Activated T-helper 2 cell treated with anti-CD3 and anti-CD28 coated beads, Interferon-gamma antibody, Interleukin-2, Interleukin-4, amounts not matched to agents 10 μg/mL and 5 μg/mL and 100 μg/mL, durations not matched to agents 14 hours and 24 hours and 36 hours (primary cell): ENCODE results near the gene DECR2. TPM values are rescaled to one million over a fixed set of nuclear protein-coding genes. Genes with fewer than 3 reads are reported as not detected.
"Not testable (repeated sequence)": the region's sequence is repeated elsewhere in the genome, so short reads cannot be mapped to it uniquely, and the experiment has no call there.

Source experiments
- DNase-seq: peaks from one replicate; pipeline ENCODE4 v3.0.0; 2021; ENCODE audit warnings: low spot score
- H3K27ac Mint-ChIP-seq: one replicate; pipeline ENCODE4 v1.8.0; 2021; ENCODE audit warnings: mixed read lengths
- H3K27me3 Mint-ChIP-seq: one replicate; pipeline ENCODE4 v1.8.0; 2021; ENCODE audit warnings: low read depth, mixed read lengths
- H3K36me3 Mint-ChIP-seq: one replicate; pipeline ENCODE4 v1.8.0; 2021; ENCODE audit warnings: low read depth, mixed read lengths
- H3K4me1 Mint-ChIP-seq: one replicate; pipeline ENCODE4 v1.8.0; 2021; ENCODE audit warnings: low read depth, mixed read lengths
- H3K4me3 Mint-ChIP-seq: one replicate; pipeline ENCODE4 v1.8.0; 2021; ENCODE audit warnings: low read depth, mild to moderate bottlenecking, moderate library complexity, mixed read lengths
- H3K9me3 Mint-ChIP-seq: one replicate; pipeline ENCODE4 v1.8.0; 2021; ENCODE audit warnings: mixed read lengths
- intact Hi-C: fragments of 100-400 bp; cut with micrococcal nuclease; formaldehyde crosslinking; loops from one replicate; pipeline ENCODE4 v1.15.1; 2023
- total RNA-seq: library from RNA; stranded (reverse); gene quantifications from 2 replicates; pipeline ENCODE4 v1.2.3, GENCODE V29; 2022

Gene DECR2
- total RNA-seq, 1 donor from 2014 or later = 20.9 TPM

DNA sequence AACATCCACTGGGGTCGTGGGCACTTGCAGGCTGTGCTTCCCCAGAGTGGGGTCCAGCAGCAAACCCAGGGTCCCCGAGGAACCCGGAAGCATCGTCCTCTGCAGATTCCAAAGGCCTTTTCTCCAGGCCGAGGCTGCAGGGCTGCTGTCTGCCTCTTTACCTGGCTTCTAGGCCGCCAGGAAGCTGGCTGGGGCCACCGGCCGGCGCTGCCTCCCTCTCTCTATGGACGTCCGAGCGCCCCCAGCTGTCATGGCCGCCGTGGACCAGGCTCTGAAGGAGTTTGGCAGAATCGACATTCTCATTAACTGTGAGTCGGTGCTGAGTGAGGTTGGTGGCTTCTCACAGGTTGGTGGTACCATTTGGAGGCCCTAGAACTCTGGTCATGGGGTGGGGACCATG lies 5.6 kb downstream of the DECR2 start:
- no peaks in the 10 kb centered on the region for H3K27me3 Mint-ChIP-seq
- no peaks in the 10 kb centered on the region for H3K4me1 Mint-ChIP-seq
- H3K9me3 Mint-ChIP-seq = no peaks in the 10 kb centered on the region
- H3K27ac Mint-ChIP-seq = no peak overlapping the region
- H3K4me3 Mint-ChIP-seq = no peak overlapping the region
- intact Hi-C loops = no loop called here
- no peaks in the 10 kb centered on the region for H3K36me3 Mint-ChIP-seq
- DNase-seq = no peak

DNA sequence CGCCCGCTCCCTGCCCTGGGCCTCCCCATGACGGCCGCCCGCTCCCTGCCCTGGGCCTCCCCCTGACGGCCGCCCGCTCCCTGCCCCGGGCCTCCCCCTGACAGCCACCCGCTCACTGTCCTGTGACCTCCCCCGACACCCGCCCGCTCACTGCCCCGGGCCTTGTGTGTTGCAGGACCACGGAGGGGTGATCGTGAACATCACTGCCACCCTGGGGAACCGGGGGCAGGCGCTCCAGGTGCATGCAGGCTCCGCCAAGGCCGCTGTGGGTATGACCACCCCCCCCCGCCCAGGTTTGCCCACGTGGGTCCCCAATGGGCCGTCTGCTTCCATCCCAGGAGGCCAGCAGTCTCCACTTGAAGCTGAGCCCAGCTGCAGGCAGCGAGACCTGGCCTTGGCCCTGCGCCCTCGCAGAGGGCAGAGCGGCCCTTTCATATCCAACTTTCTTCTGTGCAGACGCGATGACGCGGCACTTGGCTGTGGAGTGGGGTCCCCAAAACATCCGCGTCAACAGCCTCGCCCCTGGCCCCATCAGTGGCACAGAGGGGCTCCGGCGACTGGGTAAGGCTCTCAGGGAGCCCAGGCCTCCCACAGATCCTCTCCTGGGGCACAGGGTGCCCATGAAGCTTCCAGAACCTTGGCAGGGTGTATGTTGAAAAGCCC lies 9.0 kb downstream of the DECR2 start:
- Mint-ChIP-seq H3K36me3 (no peaks in the 10 kb centered on the region), H3K27ac (no peak overlapping the region), H3K4me3 (no peak overlapping the region), H3K4me1 (no peaks in the 10 kb centered on the region), H3K27me3 (no peaks in the 10 kb centered on the region), H3K9me3 (no peaks in the 10 kb centered on the region)
- intact Hi-C loops = no loop called here
- no peak for DNase-seq

- H3K4me1 Mint-ChIP-seq = no peaks in the 10 kb centered on the region
- no peaks in the 10 kb centered on the region for H3K36me3 Mint-ChIP-seq
- DNase-seq = no peak
- H3K27ac Mint-ChIP-seq = no peak overlapping the region
- intact Hi-C loops = no loop called here
- H3K27me3 Mint-ChIP-seq = no peaks in the 10 kb centered on the region
- no peak overlapping the region for H3K4me3 Mint-ChIP-seq
- H3K9me3 Mint-ChIP-seq = no peaks in the 10 kb centered on the region
These were observed 10.0 kb downstream of the DECR2 start for GRCh38 chr16:411576-412265.

DNA sequence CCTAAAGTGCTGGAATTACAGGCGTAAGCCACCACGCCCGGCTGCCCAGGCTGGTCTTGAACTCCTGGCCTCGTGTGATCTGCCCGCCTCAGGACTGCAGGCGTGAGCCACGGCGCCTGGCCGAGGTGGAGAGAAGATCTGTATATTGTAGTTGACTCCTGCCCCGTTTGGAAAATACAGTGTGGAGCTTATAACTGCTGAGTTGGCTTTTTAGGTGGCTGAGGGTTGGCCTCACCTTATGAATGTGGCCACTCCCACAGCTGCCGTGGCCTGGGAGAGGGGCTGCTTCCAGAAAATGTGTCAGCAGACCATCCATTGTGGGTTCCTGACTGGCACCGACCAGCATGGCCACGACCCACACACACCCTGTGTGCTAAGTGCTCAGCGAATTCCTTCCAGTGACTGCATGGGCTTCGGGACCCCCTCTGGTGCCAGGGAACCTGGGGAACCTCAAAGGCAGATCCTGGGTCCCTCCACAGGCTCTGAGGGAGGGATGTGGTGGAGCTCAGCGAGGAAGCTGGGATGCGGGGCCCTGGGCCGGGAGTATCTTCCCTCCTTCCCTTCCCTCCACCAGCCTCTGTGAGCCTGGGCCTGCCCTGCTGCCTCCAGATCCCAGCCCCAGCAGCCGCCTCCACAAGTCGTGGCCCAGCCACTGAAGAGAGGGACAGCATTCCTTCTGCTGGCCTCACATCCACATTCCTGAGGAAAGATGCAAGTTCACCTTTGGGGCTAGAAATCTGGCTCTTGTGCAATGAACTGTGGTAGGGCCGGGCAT lies 12.9 kb downstream of the DECR2 start:
- intact Hi-C loops = no loop called here
- Mint-ChIP-seq H3K9me3 (no peaks in the 10 kb centered on the region), H3K36me3 (no peaks in the 10 kb centered on the region), H3K27me3 (no peaks in the 10 kb centered on the region), H3K4me3 (no peak overlapping the region), H3K27ac (no peak overlapping the region), H3K4me1 (no peaks in the 10 kb centered on the region)
- DNase-seq = no peak

DNA sequence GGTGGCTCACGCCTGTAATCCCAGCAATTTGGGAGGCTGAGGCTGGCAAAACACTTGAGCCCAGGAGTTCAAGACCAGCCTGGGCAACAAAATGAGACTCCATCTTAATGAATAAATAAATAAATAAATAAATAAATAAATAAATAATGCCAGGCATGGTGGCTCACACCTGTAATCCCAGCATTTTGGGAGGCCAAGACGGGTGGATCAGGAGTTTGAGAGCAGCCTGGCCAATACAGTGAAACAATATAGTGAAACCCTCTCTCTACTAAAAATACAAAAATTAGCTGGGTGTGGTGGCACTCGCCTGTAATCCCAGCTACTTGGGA lies 13.4 kb downstream of the DECR2 start:
- H3K9me3 Mint-ChIP-seq, H3K36me3 Mint-ChIP-seq, H3K27me3 Mint-ChIP-seq, DNase-seq, intact Hi-C loops, H3K27ac Mint-ChIP-seq, H3K4me3 Mint-ChIP-seq, H3K4me1 Mint-ChIP-seq: not testable (repeated sequence)

DNA sequence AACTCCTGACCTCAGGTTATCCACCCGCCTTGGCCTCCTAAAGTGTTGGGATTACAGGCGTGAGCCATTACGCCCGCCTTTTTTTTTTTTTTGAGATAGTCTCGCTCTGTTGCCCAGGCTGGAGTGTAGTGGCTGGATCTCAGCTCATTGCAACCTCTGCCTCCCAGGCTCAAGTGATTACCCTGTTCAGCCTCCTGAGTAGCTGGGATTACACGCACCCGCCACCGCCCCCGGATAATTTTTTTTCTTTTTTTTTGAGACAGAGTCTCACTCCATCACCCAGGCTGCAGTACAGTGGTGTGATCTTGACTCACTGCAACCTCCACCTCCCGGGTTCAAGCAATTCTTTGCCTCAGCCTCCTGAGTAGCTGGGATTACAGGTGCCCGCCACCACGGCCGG lies 20.5 kb downstream of the DECR2 start:
- peaks cover 12% of the 10 kb centered on the region for H3K27me3 Mint-ChIP-seq
- H3K4me1 Mint-ChIP-seq = peaks cover 13% of the 10 kb centered on the region
- H3K36me3 Mint-ChIP-seq, DNase-seq, H3K27ac Mint-ChIP-seq, H3K9me3 Mint-ChIP-seq, intact Hi-C loops, H3K4me3 Mint-ChIP-seq: not testable (repeated sequence)

GRCh38 chr16:424033-424622 lies 22.4 kb downstream of the DECR2 start:
- peaks cover 12% of the 10 kb centered on the region for H3K27me3 Mint-ChIP-seq
- peaks cover 14% of the 10 kb centered on the region for H3K36me3 Mint-ChIP-seq
- no peak overlapping the region for H3K27ac Mint-ChIP-seq
- no peak for DNase-seq
- H3K4me3 Mint-ChIP-seq = peak overlapping the region; percentile 61
- no peaks in the 10 kb centered on the region for H3K9me3 Mint-ChIP-seq
- intact Hi-C loops = no loop called here
- H3K4me1 Mint-ChIP-seq = peaks cover 27% of the 10 kb centered on the region

DNA sequence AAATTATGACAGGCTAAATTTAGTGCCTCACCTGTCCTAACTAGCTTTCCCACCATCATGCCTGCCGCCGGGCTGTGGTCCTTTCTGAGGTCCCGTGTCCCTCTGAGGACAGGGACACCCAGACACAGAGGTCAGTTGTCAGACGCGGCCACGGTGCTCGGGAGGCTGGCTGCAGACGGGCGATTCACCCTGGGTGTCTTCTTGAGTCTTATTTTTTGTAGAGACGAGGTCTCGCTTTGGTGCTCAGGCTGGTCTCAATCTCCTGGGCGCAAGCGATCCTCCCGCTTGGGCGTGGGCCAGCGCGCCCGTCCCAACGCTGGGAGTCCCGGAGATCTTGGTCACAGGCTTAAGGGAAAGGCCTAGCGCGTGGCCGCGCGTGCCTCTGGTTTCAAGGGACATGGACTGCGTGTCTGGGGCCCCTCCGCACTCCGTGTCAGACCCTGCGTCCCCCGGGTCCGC lies 23.0 kb downstream of the DECR2 start:
- intact Hi-C loops = loop anchor here (5.0 kb wide), 2 partner anchors 42 to 103 kb away; partner anchors contain the start of genes CAPN15 and PGAP6
- no peak overlapping the region for H3K27ac Mint-ChIP-seq
- H3K27me3 Mint-ChIP-seq = peaks cover 12% of the 10 kb centered on the region
- H3K9me3 Mint-ChIP-seq = no peaks in the 10 kb centered on the region
- H3K4me1 Mint-ChIP-seq = peaks cover 27% of the 10 kb centered on the region
- H3K4me3 Mint-ChIP-seq = peak overlapping the region; percentile 61
- no peak for DNase-seq
- peaks cover 15% of the 10 kb centered on the region for H3K36me3 Mint-ChIP-seq

DNA sequence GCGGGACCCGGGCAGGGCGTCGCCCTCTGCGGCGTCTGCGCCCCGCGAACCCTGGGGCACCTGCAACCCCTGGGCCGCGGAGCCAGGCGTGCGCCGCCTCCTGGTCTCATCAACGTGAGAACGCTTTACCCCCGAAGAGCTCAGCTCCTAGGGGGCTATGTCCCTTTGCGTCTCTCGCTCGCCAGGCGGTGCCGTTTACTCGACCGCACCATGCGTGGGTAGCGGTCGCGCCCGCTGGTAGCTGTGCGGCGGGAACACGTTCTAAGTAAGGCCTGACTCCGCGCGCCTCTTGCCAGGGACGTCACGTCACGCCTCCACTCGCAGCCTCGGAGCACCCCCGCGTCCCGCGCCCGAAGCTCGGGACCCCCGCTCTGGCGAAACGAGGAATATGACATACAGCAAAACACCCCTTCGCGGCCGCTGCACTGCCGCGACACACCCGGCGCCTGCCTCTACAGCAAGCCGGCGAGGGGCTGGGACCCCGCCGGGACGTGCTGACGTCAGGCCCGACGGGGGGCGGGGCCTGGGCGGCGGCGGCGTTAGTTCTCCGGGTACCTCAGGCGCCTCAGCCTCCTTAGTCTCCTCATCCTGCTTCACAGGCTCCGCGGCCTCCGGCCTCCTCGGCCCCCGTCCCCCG lies 23.5 kb downstream of the DECR2 start, which contains the start of gene RAB11FIP3:
Gene RAB11FIP3 (plus strand): TSS at position 568 of the 637 bp plus-strand sequence. CDS start 358 bp downstream, outside the sequence.
- peaks cover 12% of the 10 kb centered on the region for H3K27me3 Mint-ChIP-seq
- peak; percentile 81 for DNase-seq
- intact Hi-C loops = loop anchor here (5.0 kb wide), 2 partner anchors 43 to 102 kb away; partner anchors contain the start of genes CAPN15 and PGAP6
- peak within 1 kb of the TSS; percentile 70 for H3K27ac Mint-ChIP-seq
- peaks cover 18% of the 10 kb centered on the region for H3K36me3 Mint-ChIP-seq
- H3K9me3 Mint-ChIP-seq = no peaks in the 10 kb centered on the region
- peak within 1 kb of the TSS; percentile 81 for H3K4me3 Mint-ChIP-seq
- peaks cover 30% of the 10 kb centered on the region for H3K4me1 Mint-ChIP-seq

- Mint-ChIP-seq H3K36me3 (peaks cover 18% of the 10 kb centered on the region), H3K27me3 (peaks cover 12% of the 10 kb centered on the region), H3K4me1 (peaks cover 30% of the 10 kb centered on the region), H3K27ac (no peak overlapping the region), H3K9me3 (no peaks in the 10 kb centered on the region), H3K4me3 (peak overlapping the region; percentile 81)
- intact Hi-C loops = loop anchor here (5.0 kb wide), 2 partner anchors 43 to 102 kb away; partner anchors contain the start of genes CAPN15 and PGAP6
- DNase-seq = no peak
These were observed 24.0 kb downstream of the DECR2 start for GRCh38 chr16:425740-426114.

GRCh38 chr16:426115-426905 lies 24.6 kb downstream of the DECR2 start:
- no peak for DNase-seq
- Mint-ChIP-seq H3K27me3 (peaks cover 12% of the 10 kb centered on the region), H3K4me3 (peak overlapping the region; percentile 78), H3K36me3 (peaks cover 18% of the 10 kb centered on the region), H3K4me1 (peaks cover 32% of the 10 kb centered on the region), H3K9me3 (no peaks in the 10 kb centered on the region), H3K27ac (no peak overlapping the region)
- intact Hi-C loops = loop anchor here (5.0 kb wide), 2 partner anchors 44 to 101 kb away; partner anchors contain the start of genes CAPN15 and PGAP6
